ENCODE measurements around the gene GATAD2B.

Gene GATAD2B

GRCh38 chr1:153883223-153883622 is 39.5 kb downstream of the GATAD2B start:
- no peak for TF ChIP-seq POLR2AphosphoS5 (IDR thresholded peaks at IDR 0.05; ENCODE audit: low read depth, low read length)
- TF ChIP-seq FOXP2 (optimal IDR thresholded peaks at IDR 0.05; ENCODE audit: borderline replicate concordance, extremely low read depth, extremely low read length, insufficient read depth), result no peak
- TF ChIP-seq TAF1 (IDR thresholded peaks at IDR 0.05; ENCODE audit: borderline replicate concordance, insufficient read depth, low read length), result no peak
- TF ChIP-seq SIN3A (IDR thresholded peaks at IDR 0.05; ENCODE audit: borderline replicate concordance, insufficient read depth, low read length), result no peak
- TF ChIP-seq, protein P1, sequence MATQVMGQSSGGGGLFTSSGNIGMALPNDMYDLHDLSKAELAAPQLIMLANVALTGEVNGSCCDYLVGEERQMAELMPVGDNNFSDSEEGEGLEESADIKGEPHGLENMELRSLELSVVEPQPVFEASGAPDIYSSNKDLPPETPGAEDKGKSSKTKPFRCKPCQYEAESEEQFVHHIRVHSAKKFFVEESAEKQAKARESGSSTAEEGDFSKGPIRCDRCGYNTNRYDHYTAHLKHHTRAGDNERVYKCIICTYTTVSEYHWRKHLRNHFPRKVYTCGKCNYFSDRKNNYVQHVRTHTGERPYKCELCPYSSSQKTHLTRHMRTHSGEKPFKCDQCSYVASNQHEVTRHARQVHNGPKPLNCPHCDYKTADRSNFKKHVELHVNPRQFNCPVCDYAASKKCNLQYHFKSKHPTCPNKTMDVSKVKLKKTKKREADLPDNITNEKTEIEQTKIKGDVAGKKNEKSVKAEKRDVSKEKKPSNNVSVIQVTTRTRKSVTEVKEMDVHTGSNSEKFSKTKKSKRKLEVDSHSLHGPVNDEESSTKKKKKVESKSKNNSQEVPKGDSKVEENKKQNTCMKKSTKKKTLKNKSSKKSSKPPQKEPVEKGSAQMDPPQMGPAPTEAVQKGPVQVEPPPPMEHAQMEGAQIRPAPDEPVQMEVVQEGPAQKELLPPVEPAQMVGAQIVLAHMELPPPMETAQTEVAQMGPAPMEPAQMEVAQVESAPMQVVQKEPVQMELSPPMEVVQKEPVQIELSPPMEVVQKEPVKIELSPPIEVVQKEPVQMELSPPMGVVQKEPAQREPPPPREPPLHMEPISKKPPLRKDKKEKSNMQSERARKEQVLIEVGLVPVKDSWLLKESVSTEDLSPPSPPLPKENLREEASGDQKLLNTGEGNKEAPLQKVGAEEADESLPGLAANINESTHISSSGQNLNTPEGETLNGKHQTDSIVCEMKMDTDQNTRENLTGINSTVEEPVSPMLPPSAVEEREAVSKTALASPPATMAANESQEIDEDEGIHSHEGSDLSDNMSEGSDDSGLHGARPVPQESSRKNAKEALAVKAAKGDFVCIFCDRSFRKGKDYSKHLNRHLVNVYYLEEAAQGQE (IDR thresholded peaks at IDR 0.05; ENCODE audit: insufficient read depth in 1 of 2, low read depth in 2 of 2, low read length in 2 of 2), result no peak

DNA sequence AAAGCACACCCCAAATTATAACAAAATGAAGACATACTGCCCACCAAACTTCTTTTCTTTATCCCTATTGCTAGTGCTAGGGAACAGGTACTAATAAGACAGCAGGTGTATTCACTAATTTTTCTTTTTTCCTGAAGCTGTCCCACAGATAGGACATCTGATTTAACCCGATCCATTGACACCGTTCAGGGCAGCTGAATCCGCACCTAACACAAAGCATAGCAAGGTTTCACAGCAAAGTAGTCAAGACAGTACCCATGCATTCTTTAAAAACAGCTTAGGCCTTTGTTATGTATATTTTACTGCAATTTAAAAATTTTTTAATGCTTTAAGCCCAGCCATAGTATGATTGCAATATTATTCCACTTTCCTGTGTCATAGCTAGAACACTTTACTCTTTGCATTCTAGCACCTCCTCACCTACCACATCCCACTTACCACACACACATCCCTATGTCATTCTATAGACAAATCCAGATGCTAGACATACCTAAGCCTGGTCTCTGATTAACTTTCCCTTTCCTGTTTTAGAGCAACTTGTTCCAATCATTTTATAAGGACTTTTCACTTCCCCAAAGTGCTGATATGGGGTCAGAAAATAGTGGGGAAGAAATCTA is 40.4 kb downstream of the GATAD2B start:
- 0 out of 2 replicates have a peak, but pooled peaks have one; percentile 5 for TF ChIP-seq TAF1 (IDR thresholded peaks at IDR 0.05; ENCODE audit: borderline replicate concordance, insufficient read depth, low read length)
- TF ChIP-seq, protein P1 (IDR thresholded peaks at IDR 0.05; ENCODE audit: insufficient read depth in 1 of 2, low read depth in 2 of 2, low read length in 2 of 2), result no peak

DNA sequence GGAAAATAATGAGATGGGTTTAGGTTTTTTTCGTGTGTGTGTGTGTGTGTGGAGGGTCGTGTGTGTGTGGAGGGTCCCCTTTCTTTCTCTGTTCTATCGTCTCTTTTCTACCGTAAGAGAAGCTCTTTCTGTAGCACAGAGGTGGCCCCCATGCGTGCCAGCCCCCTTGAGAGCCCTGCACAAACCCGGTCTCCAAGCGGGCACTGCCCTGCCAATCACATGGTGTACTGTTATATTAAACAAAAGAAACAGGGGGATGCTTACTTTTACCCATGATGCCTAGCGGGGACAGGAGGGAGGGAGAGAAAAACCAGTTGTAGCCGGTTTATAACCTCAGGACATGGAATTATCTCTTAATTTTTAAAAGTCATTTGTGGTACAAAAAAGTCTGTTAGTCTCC is 41.0 kb downstream of the GATAD2B start:
- TF ChIP-seq POLR2AphosphoS5 (IDR thresholded peaks at IDR 0.05; ENCODE audit: low read depth, low read length) (peak; percentile 78), FOXP2 (optimal IDR thresholded peaks at IDR 0.05; ENCODE audit: borderline replicate concordance, extremely low read depth, extremely low read length, insufficient read depth) (no peak)

- TF ChIP-seq TAF1 (IDR thresholded peaks at IDR 0.05; ENCODE audit: borderline replicate concordance, insufficient read depth, low read length) (peak; percentile 40; the same call in 1 of the 2 replicates), SIN3A (IDR thresholded peaks at IDR 0.05; ENCODE audit: borderline replicate concordance, insufficient read depth, low read length) (peak; percentile 99), POLR2AphosphoS5 (IDR thresholded peaks at IDR 0.05; ENCODE audit: low read depth, low read length) (peak; percentile 64), FOXP2 (optimal IDR thresholded peaks at IDR 0.05; ENCODE audit: borderline replicate concordance, extremely low read depth, extremely low read length, insufficient read depth) (peak; percentile 91)
- TF ChIP-seq, protein P1 (IDR thresholded peaks at IDR 0.05; ENCODE audit: insufficient read depth in 1 of 2, low read depth in 2 of 2, low read length in 2 of 2), result no peak
Observed at GRCh38 chr1:153880962-153881361, 41.8 kb downstream of the GATAD2B start.

- TF ChIP-seq FOXP2 (optimal IDR thresholded peaks at IDR 0.05; ENCODE audit: borderline replicate concordance, extremely low read depth, extremely low read length, insufficient read depth) (no peak), SIN3A (IDR thresholded peaks at IDR 0.05; ENCODE audit: borderline replicate concordance, insufficient read depth, low read length) (no peak), POLR2AphosphoS5 (IDR thresholded peaks at IDR 0.05; ENCODE audit: low read depth, low read length) (no peak), TAF1 (IDR thresholded peaks at IDR 0.05; ENCODE audit: borderline replicate concordance, insufficient read depth, low read length) (no peak)
- TF ChIP-seq, protein P1 (IDR thresholded peaks at IDR 0.05; ENCODE audit: insufficient read depth in 1 of 2, low read depth in 2 of 2, low read length in 2 of 2), result no peak
Observed at GRCh38 chr1:153880024-153880423, 42.7 kb downstream of the GATAD2B start.

Data from PFSK-1 (cell line).